Fibroblast of pulmonary artery (primary cell): ENCODE measurements around the gene ELFN2.

Source experiments
- DNase-seq: peaks from one replicate; pipeline ENCODE4 v3.0.0-alpha.2; 2010; ENCODE audit warnings: low read depth
- H3K4me3 ChIP-seq: replicated peaks from 2 replicates; pipeline ENCODE4 v1.5.1; 2011; ENCODE audit warnings: low read depth, mild to moderate bottlenecking, control low read depth, low read length, moderate library complexity
- TF ChIP-seq, protein P1 (sequence below): IDR thresholded peaks from 2 replicates; pipeline ENCODE4 v1.5.1; 2011; ENCODE audit warnings: mild to moderate bottlenecking, control low read depth, low read length, inconsistent platforms; ENCODE audit errors: missing control alignments

The ELFN2 gene

GRCh38 chr22:37427711-37428635 lies 694 bp upstream of the ELFN2 start:
- no peak for DNase-seq
- no peak overlapping the region for H3K4me3 ChIP-seq
- TF ChIP-seq, protein P1, sequence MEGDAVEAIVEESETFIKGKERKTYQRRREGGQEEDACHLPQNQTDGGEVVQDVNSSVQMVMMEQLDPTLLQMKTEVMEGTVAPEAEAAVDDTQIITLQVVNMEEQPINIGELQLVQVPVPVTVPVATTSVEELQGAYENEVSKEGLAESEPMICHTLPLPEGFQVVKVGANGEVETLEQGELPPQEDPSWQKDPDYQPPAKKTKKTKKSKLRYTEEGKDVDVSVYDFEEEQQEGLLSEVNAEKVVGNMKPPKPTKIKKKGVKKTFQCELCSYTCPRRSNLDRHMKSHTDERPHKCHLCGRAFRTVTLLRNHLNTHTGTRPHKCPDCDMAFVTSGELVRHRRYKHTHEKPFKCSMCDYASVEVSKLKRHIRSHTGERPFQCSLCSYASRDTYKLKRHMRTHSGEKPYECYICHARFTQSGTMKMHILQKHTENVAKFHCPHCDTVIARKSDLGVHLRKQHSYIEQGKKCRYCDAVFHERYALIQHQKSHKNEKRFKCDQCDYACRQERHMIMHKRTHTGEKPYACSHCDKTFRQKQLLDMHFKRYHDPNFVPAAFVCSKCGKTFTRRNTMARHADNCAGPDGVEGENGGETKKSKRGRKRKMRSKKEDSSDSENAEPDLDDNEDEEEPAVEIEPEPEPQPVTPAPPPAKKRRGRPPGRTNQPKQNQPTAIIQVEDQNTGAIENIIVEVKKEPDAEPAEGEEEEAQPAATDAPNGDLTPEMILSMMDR: no peak

DNA sequence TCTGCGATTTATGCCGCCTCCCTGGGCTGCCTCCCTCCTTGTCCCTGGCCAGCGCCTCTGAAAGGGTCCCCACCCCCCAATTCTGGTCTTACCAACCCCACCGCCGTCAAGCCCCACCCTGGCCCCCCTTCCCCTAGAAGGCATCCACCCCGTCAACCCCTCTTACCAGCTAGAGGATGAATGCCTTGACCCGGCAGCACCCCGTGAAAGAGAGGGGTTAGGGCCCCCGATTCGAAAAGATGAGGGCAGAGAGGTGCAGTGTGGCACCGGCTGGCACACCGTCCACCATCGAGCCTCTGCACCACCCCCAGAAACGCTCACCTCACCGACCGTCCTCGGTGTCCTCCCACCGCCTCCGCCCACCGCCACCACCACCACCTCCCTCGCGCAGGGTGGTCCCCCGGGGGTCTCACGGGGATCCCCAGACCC lies 559 bp downstream of the ELFN2 start:
- TF ChIP-seq, protein P1: no peak
- H3K4me3 ChIP-seq: peak overlapping the region; percentile 49
- DNase-seq: no peak

GRCh38 chr22:37425800-37426705 lies 1.2 kb downstream of the ELFN2 start:
- TF ChIP-seq, protein P1: no peak
- no peak for DNase-seq
- no peak overlapping the region for H3K4me3 ChIP-seq

GRCh38 chr22:37425369-37425768 lies 1.9 kb downstream of the ELFN2 start:
- TF ChIP-seq, protein P1: no peak
- DNase-seq: no peak
- no peak overlapping the region for H3K4me3 ChIP-seq

DNA sequence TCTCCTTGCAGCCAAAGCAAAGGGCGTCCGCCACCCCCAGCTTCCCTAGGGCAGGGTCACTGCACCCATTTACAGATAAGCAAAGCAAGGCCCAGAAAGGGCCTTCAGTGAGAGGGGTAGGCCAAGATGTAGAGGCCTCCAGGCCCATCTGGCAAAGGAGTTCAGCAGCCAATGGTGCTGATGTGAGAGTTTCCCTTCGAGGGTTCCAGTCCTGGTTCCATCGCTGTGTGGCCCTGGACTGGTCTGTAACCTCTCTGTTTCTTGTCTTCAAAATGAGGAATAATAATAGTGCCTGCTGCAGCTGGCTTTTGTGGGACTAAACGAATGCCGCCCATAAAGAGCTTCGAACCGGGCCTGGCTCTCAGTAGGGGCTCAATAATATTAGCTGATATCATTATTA lies 4.0 kb downstream of the ELFN2 start:
- H3K4me3 ChIP-seq: no peak overlapping the region
- TF ChIP-seq, protein P1: no peak
- no peak for DNase-seq

DNA sequence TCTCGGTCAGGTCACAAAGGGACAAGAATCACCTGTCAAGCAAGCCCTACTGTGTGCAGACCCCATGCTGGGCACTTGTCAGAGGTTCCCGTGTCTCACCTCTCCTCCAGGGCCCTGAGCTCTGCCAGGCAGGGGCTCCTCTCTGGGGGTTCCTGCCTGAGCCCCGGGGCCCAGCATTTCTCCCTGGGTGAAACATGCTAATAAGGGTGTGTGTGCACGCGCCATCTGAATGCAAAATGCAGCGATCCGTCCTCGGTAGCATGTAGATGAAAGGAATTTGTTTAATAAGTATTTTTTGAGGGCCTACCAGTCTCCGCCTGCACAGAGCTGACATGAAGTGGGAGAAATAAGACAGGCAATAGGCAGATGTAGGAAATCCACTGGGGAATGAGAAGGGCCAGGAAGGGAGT lies 5.8 kb downstream of the ELFN2 start:
- DNase-seq: no peak
- TF ChIP-seq, protein P1: no peak
- no peak overlapping the region for H3K4me3 ChIP-seq
